GM21576 (cell line): ENCODE results near the gene SYNE3.
"Not testable (repeated sequence)": the region's sequence is repeated elsewhere in the genome, so short reads cannot be mapped to it uniquely, and the experiment has no call there.

Source experiments
- ATAC-seq: cut with Tn5 transposase; IDR thresholded peaks from one replicate; pipeline ENCODE4 v1.9.1; 2021; ENCODE audit warnings: mild to moderate bottlenecking, moderate library complexity; ENCODE audit not compliant: unreplicated experiment

The SYNE3 gene

DNA sequence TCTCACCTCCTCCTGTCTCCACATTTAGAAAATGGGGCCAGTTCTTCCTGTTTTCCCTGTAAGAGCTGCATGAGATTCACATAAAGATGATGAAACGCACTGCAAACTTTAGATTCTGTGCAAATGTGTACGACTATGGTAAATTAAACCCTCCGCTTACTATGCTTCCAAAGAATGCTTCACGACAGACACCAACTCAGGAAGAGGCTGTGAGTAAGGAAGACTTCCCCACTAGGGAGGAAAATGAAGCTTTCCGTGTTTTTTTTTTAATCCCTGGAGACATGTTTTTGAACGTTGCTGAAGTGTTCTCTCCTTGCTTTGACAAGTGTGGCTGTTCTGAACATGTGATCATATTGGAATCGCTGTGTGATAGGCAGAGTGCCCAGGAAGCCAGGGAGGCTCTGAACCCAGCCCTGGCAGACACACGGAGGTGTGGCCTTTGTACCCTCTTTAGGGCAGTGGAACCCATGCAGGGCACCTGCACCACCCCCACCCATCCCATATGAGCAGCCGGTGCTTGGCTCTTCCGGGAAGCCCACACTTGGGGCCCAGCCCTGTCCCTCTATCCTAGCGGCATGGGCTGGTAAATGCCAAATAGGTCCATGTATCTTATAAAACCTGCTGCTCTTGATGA is 7.5 kb upstream of the SYNE3 start:
- no peak for ATAC-seq

GRCh38 chr14:95523051-95523814 is 6.8 kb upstream of the SYNE3 start:
- ATAC-seq, result no peak

DNA sequence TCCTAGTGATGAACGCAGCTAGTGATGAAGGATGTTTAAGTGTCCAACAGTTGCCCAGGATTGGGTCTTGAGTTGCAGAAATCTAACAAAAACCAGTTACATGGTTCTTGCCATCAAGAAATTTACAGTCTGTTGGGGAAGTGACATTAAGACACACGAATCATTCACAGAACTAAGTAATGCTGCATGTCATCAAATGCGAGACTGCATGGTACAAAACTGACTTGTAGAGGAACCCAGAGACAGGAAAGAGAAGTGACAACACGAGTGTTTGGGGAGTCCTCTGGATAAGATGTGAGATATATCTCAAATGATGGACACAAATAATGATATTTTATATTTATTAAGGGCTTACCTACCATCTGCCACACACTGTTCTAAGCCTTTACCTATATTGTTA is 6.1 kb upstream of the SYNE3 start:
- ATAC-seq, result no peak

- ATAC-seq, result no peak
Measured at GRCh38 chr14:95522116-95522515, 5.7 kb upstream of the SYNE3 start.

GRCh38 chr14:95521001-95521400 is 4.6 kb upstream of the SYNE3 start:
- ATAC-seq, result no peak

DNA sequence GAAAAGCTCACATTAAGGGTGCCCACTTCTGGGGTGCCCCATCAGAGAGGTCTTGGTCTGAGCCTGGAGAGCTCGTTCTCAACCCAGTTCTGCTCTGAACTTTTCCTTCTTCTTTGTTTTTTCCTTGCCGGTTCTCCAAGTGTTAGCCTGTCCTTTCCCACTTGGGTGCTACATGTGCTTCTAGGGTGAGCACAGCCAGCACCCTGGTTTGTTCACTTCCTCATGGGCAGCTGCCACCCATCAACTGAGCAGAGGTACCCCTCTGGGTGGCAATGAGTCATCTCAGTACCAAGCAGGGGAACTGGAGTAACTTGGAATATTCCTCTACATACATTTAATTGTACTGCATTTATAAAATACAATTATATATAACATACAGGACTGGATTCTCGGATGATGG is 3.9 kb upstream of the SYNE3 start:
- ATAC-seq, result no peak

DNA sequence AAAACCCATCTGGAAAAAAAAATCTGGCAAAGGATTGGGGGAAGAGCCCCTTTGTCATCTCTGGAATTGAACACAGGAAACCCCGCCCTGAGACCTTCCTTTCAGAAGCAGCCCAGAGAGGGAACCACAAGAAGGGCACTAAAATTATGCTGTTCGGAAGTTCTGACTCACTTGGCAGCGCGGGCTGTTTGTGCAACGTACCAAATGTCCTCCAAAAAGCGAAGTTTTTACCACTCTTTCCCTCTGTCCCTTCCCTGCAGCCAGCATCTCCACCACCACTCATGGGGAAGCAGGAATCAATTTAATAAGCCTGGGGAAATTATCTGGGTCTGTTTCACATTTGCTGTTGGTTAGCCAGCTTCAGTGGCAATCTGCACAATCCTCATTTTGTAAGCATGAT is 3.2 kb upstream of the SYNE3 start:
- ATAC-seq, result no peak

DNA sequence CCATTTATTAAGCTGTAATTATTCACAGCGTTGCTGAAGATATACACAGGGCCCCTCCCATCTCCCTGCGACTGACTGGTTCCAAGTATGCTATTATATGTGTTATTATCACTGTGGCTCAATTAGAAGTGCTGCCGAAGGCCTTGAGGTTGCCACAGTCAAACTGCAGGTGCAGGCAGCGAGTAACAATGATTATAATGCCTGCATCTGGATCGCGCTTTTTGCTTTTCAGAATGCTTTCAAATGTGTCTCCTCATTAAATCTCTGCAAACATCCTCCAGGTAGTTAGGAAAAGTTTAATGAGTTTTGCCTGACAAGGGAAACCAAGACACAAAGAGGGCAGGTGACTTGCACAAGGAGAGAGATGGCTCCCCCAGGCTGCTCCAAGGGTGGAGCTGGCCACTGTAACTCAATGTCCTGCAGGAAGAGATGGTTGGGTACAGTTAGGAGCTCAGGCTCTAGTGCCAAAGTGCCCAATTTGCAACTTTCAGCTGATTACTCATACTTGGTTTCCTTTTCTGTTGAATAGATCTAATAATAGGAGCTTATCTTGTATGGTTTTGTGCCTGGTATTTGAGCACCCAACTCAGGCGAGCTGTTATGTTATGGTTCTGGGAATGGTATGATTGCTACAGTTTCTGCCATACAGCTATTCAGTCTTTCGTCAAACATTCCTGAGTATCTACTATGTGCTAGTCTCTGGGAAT is 1.7 kb upstream of the SYNE3 start:
- ATAC-seq, result peak; percentile 26

GRCh38 chr14:95515596-95516552 is 576 bp downstream of the SYNE3 start:
- ATAC-seq, result peak; percentile 76

DNA sequence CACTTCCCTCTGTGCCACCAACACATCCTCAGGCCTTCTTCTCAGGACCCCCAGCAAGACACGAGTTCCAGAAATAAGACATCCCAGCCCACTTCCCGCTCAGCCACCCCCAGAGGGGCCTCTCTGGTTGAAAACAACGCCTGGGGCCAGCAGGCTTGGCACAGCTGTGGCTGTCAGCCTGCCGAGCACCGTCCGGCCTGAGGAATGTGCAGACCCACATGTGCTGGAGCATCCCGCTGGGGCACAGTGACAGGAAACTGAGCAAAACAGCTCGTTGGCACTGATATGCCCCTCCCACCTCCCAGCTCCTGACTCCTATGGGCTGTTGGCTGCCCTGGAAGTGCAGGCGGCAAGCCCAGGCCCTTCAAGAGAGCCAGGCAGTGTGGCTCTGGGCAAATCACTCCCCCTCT is 1.4 kb downstream of the SYNE3 start:
- no peak for ATAC-seq

DNA sequence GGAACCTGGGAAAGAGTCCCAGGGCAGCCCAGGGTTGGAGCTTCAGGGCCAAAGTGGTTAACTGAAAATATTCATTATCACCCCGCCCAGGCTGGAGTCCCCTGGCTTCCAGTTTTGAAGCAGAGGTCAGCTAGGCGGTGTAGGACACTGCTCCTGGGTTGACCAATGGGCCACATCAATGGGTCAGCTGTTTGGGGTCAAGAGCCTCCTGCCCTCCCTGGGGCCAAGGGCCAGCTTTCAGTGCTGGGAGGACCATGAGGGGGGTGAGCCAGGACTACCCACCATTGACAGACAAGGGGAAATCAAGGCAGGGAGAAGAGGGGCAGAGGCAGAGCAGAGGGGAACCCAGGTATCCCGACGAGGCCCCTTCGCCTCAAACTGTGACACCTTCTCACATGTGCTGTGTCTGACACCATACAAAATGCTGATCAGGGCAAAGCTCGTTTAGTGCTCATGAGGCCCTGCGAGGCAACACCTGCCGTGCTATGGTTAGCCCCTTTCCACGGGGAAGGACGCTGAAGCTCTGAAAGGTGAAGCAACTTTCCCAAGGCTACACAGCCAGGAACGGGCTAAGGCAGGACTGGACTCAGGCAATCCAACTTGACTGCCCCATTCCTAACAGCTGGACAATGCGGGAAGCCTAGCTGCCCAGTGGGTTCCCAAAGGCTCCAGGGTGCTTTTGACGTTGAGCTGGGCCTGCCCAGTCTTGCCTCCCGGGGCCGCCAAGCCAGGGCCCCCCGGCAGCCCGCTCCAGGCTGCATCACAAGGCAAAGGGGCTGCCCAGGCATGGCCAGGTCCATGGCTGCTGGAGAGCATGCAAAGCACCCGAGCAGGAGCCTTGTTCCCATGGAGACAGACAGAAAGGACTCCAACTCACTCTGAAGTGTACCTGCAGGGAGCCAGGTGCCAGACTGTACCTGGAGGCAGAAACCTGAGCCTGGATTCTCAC is 2.0 kb downstream of the SYNE3 start:
- no peak for ATAC-seq

DNA sequence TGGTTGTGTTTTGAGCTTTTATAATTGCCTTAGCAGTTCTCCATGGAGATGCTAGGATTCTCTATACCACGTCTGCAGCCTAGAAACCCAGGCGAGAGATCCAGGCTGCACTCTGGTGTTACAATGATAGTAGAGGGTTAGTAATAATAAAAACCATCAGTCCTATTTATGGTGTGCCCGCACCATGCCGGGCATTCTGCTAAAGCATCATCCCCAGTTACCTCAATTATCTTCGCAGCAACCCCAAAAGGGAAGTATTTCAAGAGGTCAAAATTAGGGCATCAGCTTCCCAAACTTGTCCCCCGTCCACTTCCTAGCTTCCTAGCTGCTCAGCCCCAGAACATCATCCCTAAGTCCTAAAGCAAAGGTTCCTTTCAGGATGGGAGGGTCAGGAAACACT is 3.2 kb downstream of the SYNE3 start:
- ATAC-seq, result no peak

GRCh38 chr14:95511687-95512086 is 4.8 kb downstream of the SYNE3 start:
- ATAC-seq, result no peak

DNA sequence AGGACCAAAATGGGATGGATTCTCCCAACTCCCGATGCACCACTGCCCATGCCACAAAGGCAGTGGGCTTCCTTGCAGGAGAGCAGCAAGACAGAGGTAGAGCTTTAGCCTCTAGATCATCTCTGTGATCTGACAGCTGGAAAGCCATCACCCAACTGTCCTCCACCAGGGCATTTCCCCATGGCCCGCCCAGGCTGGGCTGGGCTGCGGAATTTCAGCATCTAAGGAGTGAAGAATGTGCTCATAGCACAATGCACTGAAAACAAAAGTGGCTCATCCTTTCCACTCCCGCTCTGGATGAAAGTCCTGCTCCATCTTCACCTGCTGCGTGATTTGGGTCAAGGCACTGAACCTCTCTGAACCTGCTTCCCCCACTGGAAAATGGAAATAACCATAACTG is 5.6 kb downstream of the SYNE3 start:
- ATAC-seq, result no peak

DNA sequence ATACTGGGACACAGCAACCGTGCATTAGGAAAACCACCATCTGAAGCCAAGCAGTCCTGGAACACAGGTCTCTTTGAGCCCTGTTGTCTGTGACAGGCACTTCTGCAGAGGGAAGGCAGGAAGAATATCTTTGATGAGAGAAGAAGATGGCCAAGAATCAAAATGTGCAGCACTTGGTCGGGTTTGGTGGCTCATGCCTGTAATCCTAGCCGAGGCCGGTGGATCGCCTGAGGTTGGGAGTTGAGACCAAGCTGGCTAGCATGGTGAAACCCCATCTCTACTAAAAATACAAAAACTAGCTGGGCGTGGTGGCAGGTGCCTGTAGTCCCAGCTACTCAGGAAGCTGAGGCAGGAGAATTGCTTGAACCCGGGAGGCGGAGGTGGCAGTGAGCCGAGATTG is 6.1 kb downstream of the SYNE3 start:
- not testable (repeated sequence) for ATAC-seq

GRCh38 chr14:95509495-95509894 is 7.0 kb downstream of the SYNE3 start:
- ATAC-seq, result no peak

DNA sequence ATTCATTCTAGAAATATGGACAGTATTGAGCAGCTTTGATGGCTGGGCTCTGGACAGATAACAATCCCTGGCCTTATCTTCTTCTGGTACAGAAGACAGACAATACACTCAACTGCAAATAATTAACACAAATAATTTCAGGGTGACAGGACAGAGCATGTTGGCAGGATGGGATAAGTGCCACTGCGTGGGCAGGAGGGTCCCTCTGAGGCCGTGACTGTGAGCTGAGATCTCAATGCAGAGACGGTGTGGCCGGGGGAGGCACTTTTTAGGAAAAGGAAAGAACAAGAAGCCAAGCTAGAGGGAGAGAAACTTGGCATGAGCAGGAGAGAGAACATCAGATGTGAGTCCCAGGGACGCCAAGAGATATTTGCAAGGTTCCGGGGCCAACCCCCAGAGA is 8.1 kb downstream of the SYNE3 start:
- no peak for ATAC-seq

- peak; percentile 31 for ATAC-seq
Measured at GRCh38 chr14:95507701-95508103, 8.7 kb downstream of the SYNE3 start.

DNA sequence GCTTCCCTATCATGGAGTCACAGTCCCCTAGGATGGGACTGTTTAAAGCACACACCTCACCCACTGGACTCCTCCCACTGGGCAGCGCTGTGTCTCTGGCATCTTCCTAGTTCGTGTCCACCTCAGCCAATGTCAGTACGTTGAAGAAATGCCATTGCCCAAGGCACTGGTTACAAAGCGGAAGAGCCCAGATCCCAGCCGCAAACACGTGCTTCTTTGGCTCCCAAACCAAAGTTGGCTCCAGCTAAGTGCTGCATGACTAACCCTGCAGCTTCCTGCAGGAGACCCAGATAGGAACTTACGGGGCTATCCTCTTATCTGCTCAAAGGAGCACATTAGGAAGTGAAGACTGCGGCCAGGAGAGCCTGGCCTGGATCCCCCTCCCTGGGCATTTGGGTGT is 9.3 kb downstream of the SYNE3 start:
- no peak for ATAC-seq

DNA sequence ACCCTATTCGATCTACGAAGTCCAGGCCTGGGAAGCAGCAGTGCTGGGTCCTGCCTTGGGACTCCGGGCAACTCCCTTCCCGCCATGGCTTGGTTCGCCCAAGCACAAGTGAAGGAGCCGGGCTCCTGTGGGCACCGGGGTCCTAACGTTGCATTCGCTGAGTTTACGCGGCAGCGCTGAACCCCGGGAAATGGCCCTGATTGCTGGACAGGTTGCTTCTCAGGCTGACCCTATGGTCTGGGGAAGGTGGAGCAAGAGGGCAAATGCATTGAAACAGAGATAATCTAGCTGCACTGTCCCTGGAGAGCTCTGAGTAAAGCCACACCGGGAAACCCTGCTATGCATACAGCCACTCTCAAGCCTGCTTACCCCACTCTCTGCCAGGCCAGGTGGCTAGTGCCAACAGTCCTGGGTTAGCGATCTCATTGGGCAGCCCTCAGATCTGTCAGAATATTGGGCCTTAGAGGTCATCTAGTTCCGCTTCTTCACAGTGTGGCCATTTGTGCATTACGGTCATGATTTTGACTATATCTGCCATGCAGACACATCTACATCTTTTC is 11.3 kb downstream of the SYNE3 start:
- ATAC-seq, result no peak
